B cell (primary cell): Measurements from ENCODE around the gene C20orf141.

Experiments used
- EZH2 ChIP-seq: IDR thresholded peaks from 2 replicates; pipeline ENCODE4 v1.6.1; 2012; ENCODE audit warnings: borderline replicate concordance, low read depth, mild to moderate bottlenecking, moderate library complexity, low read length; ENCODE audit not compliant: insufficient read depth, poor library complexity, severe bottlenecking
- TF ChIP-seq, protein P1 (sequence below): fragments of 200-600 bp; IDR thresholded peaks from one replicate; pipeline ENCODE4 v1.8.0; 2022; ENCODE audit warnings: antibody characterized with exemption, mild to moderate bottlenecking

DNA sequence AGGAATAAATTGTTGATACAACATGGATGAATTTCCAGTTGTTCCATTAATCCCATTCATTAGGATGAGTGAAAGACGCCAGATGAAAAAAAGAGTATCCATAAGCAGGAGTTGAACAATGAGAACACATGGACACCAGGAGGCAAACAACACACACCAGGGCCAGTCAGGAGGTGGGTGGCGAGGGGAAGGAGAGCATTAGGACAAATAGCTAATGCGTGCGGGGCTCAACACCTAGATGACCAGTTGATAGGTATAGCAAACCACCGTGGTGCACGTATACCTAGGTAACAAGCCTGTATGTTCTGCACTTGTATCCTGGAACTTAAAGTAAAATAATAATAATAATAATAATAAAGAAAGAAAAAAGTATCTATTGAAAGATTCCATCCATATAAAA, 14.6 kb downstream of the C20orf141 start:
- TF ChIP-seq, protein P1, sequence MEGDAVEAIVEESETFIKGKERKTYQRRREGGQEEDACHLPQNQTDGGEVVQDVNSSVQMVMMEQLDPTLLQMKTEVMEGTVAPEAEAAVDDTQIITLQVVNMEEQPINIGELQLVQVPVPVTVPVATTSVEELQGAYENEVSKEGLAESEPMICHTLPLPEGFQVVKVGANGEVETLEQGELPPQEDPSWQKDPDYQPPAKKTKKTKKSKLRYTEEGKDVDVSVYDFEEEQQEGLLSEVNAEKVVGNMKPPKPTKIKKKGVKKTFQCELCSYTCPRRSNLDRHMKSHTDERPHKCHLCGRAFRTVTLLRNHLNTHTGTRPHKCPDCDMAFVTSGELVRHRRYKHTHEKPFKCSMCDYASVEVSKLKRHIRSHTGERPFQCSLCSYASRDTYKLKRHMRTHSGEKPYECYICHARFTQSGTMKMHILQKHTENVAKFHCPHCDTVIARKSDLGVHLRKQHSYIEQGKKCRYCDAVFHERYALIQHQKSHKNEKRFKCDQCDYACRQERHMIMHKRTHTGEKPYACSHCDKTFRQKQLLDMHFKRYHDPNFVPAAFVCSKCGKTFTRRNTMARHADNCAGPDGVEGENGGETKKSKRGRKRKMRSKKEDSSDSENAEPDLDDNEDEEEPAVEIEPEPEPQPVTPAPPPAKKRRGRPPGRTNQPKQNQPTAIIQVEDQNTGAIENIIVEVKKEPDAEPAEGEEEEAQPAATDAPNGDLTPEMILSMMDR: no peak
- TF ChIP-seq EZH2: no peak
